ENCODE measurements around the gene ABHD1. TPM values are rescaled to one million over a fixed set of nuclear protein-coding genes. Genes with fewer than 3 reads are reported as not detected.

The ABHD1 gene
- total and polyA plus RNA-seq, 2 experiments from 2014 or later: 0.38 to 0.55 TPM

DNA sequence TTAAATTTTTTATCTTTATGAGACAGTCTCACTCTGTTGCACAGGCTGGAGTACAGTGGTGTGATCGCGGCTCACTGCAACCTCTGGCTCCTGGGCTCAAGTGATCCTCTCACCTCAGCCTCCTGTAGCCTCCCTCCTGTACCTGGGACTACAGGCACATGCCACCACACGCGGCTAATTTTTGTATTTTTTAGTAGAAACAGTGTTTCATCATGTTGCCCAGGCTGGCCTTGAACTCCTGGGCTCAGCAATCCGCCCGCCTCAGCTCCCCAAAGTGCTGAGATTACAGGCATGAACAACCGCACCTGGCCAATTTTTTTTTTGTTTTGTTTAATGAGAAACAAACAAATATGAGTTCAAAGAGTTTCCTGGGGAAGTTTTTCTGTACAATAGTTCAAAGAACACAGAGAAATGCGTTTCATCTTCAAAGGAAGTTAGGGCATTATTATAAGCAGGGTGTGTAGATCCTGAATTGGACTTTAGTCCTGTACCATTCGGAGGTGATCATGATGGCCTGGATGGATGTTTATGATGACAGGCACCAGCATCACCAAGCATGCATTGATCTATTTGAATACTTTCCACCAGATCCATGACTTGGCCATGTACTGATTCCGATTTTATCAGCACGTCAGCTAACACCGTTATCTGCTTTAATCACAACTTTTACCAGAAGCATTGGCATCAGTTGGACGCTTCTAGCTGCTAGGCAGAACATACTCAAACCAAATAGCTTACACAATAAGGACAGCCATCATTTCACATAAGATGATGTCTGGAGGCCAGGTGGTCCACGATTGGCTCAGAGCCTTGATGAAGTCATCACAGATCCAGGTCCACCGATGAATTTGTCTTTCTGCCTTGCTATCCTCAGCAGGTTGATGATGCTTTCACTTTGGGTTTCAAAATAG, 54.1 kb downstream of the ABHD1 start (continued):
- TF ChIP-seq, protein P1, sequence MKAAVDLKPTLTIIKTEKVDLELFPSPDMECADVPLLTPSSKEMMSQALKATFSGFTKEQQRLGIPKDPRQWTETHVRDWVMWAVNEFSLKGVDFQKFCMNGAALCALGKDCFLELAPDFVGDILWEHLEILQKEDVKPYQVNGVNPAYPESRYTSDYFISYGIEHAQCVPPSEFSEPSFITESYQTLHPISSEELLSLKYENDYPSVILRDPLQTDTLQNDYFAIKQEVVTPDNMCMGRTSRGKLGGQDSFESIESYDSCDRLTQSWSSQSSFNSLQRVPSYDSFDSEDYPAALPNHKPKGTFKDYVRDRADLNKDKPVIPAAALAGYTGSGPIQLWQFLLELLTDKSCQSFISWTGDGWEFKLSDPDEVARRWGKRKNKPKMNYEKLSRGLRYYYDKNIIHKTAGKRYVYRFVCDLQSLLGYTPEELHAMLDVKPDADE (IDR thresholded peaks at IDR 0.05): no peak
- TF ChIP-seq EZH2phosphoT487 (IDR thresholded peaks at IDR 0.05; ENCODE audit: unreplicated experiment) (no peak), POLR2AphosphoS5 (IDR thresholded peaks at IDR 0.05; ENCODE audit: low read depth) (no peak), ZNF114 (CRISPR knock-in tag; IDR thresholded peaks at IDR 0.05) (no peak)
- TF ChIP-seq, protein P2, sequence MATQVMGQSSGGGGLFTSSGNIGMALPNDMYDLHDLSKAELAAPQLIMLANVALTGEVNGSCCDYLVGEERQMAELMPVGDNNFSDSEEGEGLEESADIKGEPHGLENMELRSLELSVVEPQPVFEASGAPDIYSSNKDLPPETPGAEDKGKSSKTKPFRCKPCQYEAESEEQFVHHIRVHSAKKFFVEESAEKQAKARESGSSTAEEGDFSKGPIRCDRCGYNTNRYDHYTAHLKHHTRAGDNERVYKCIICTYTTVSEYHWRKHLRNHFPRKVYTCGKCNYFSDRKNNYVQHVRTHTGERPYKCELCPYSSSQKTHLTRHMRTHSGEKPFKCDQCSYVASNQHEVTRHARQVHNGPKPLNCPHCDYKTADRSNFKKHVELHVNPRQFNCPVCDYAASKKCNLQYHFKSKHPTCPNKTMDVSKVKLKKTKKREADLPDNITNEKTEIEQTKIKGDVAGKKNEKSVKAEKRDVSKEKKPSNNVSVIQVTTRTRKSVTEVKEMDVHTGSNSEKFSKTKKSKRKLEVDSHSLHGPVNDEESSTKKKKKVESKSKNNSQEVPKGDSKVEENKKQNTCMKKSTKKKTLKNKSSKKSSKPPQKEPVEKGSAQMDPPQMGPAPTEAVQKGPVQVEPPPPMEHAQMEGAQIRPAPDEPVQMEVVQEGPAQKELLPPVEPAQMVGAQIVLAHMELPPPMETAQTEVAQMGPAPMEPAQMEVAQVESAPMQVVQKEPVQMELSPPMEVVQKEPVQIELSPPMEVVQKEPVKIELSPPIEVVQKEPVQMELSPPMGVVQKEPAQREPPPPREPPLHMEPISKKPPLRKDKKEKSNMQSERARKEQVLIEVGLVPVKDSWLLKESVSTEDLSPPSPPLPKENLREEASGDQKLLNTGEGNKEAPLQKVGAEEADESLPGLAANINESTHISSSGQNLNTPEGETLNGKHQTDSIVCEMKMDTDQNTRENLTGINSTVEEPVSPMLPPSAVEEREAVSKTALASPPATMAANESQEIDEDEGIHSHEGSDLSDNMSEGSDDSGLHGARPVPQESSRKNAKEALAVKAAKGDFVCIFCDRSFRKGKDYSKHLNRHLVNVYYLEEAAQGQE (IDR thresholded peaks at IDR 0.05; ENCODE audit: unreplicated experiment): no peak

DNA sequence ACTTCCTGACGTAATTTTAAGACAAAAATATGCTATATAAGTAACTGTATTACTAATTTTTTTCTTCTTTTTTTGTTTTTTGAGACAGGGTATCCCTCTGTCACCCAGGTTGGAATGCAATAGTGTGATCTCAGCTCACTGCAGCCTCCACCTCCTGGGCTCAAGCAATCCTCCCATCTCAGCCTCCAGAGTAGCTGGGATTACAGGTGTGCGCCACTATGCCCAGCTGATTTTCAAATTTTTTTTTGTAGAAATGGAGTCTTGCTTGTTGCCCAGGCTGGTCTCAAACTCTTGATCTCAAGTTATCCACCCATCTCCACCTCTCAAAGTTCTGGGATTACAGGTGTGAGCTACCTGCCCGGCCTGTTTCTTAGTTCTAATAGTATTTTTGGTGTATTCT, 54.9 kb downstream of the ABHD1 start:
- H3K4me3 Mint-ChIP-seq: no peak overlapping the region
- H3K36me3 Mint-ChIP-seq (ENCODE audit: low read depth): no peaks in the 10 kb centered on the region
- peaks cover 3% of the 10 kb centered on the region; the same call in 1 of the 3 replicates for H3K4me1 Mint-ChIP-seq

More for the DNA sequence above, 54.9 kb downstream of the ABHD1 start:
- ATAC-seq: no peak
- no peak overlapping the region for H3K4me3 ChIP-seq
- no peaks in the 10 kb centered on the region for H3K27me3 Mint-ChIP-seq (ENCODE audit: insufficient read depth, low read depth, poor library complexity)
- no peaks in the 10 kb centered on the region for H3K79me2 ChIP-seq (replicated peaks; ENCODE audit: insufficient read depth)
- no peak overlapping the region for H2AFZ ChIP-seq
- no peak overlapping the region for H3K4me2 ChIP-seq
- no peaks in the 10 kb centered on the region for H3K4me1 ChIP-seq (ENCODE audit: insufficient read depth)
- H3K27ac ChIP-seq (ENCODE audit: low read depth): no peak overlapping the region
- H3K36me3 ChIP-seq (ENCODE audit: insufficient read depth): no peaks in the 10 kb centered on the region
- H4K20me1 ChIP-seq (replicated peaks; ENCODE audit: insufficient read depth): no peaks in the 10 kb centered on the region
- no peaks in the 10 kb centered on the region for H3F3A ChIP-seq (replicated peaks; ENCODE audit: low read depth)
- H3K9me3 Mint-ChIP-seq: no peaks in the 10 kb centered on the region
- TF ChIP-seq, protein P1 (IDR thresholded peaks at IDR 0.05): no peak
- TF ChIP-seq ZNF331 (CRISPR knock-in tag; IDR thresholded peaks at IDR 0.05; ENCODE audit: low read depth): no peak
- TF ChIP-seq ZNF114 (CRISPR knock-in tag; IDR thresholded peaks at IDR 0.05): no peak
- H3K27me3 ChIP-seq (ENCODE audit: insufficient read depth): no peaks in the 10 kb centered on the region
- no peaks in the 10 kb centered on the region for H3K9me2 ChIP-seq (ENCODE audit: insufficient read depth)
- H3K27ac Mint-ChIP-seq: no peak overlapping the region
- no peak for DNase-seq (ENCODE audit: low spot score)

Measured in GM23338 (cell line).